HepG2 (cell line): Measurements from ENCODE around the gene SETD1A. TPM values are rescaled to one million over a fixed set of nuclear protein-coding genes. Genes with fewer than 3 reads are reported as not detected.
A peak's percentile ranks its signal among the peaks of the same experiment; 100 is the strongest.

Experiments
- ATAC-seq: fragments of 200-7000 bp; cut with Tn5 transposase; 3 replicates; pipeline ENCODE4 v1.9.1; 2020; ENCODE audit warnings: mild to moderate bottlenecking, moderate library complexity
- BruUV-seq: library from RNA; stranded (reverse); fragments of 400-500 nt; replicated peaks from 2 replicates; lab custom pipeline; 2021; lab: Mats Ljungman, UMichigan
- CTCF ChIA-PET: fragments of 300-600 bp; formaldehyde crosslinking; extraction: SDS; loops from one replicate; lab custom pipeline; 2021; ENCODE audit warnings: low total read pairs, inconsistent platforms, low intra/inter-chr PET ratio; lab: Yijun Ruan, JAX
- POLR2A ChIA-PET: fragments of 350-600 bp; sonication (Branson Sonifier 250); formaldehyde crosslinking; loops from one replicate; lab custom pipeline; 2020; ENCODE audit warnings: antibody characterized with exemption, inconsistent platforms; lab: Yijun Ruan, JAX
- DNase-seq: peaks from one replicate; pipeline ENCODE4 v3.0.0-alpha.2; 2015; ENCODE audit warnings: low spot score
- FAIRE-seq: peaks from 3 replicates; lab custom pipeline; 2011; peaks lifted over from hg19 to GRCh38; lab: Jason Lieb, UNC
- H2AFZ ChIP-seq: one replicate; pipeline ENCODE4 v1.6.1; 2011; ENCODE audit warnings: low read length, inconsistent platforms
- H3K27ac ChIP-seq: fragments of 300-600 bp; 3 replicates; pipeline ENCODE4 v1.8.0; 2011; ENCODE audit warnings: mixed run types, mild to moderate bottlenecking, mixed read lengths, low read length, inconsistent platforms; ENCODE audit not compliant: insufficient read depth; ENCODE audit errors: extremely low read length
- H3K27me3 ChIP-seq, 2 experiments: fragments of 200-600 bp in 1 of 2; 2 replicates in 1 of 2; 3 replicates in 1 of 2; pipeline versions ENCODE4 v1.6.0 to v1.8.0; 2011; ENCODE audit warnings: low read length in 2 of 2, mild to moderate bottlenecking in 2 of 2, moderate library complexity in 2 of 2, inconsistent platforms in 1 of 2; ENCODE audit not compliant: insufficient read depth in 2 of 2, control insufficient read depth in 1 of 2
- H3K36me3 ChIP-seq, 2 experiments: fragments of 200-600 bp in 1 of 2; replicated peaks in 1 of 2; 2 replicates in 1 of 2; 3 replicates in 1 of 2; pipeline versions ENCODE4 v1.5.1 to v1.8.0; 2011; ENCODE audit warnings: low read length in 2 of 2, inconsistent platforms in 1 of 2; ENCODE audit not compliant: insufficient read depth in 2 of 2, control insufficient read depth in 1 of 2
- H3K4me1 ChIP-seq: 2 replicates; pipeline ENCODE4 v1.5.1; 2012; ENCODE audit warnings: low read length, inconsistent platforms; ENCODE audit not compliant: insufficient read depth
- H3K4me2 ChIP-seq: 2 replicates; pipeline ENCODE4 v1.6.0; 2011; ENCODE audit warnings: low read depth, low read length, inconsistent platforms
- H3K4me3 ChIP-seq, 3 experiments: fragments of 200-600 bp in 1 of 3; sonication (generic), shearing (Covaris generic) in 1 of 3; replicated peaks in 1 of 3; 2 replicates each; pipeline ENCODE4 v1.5.1; 2011 to 2016; ENCODE audit warnings: low read length in 3 of 3, inconsistent platforms in 2 of 3, low read depth in 2 of 3, mild to moderate bottlenecking in 2 of 3, control low read depth in 1 of 3, mixed read lengths in 1 of 3; ENCODE audit not compliant: insufficient read depth in 1 of 3
- H3K79me2 ChIP-seq: one replicate; pipeline ENCODE4 v1.6.1; 2011; ENCODE audit warnings: low read length, inconsistent platforms; ENCODE audit not compliant: insufficient read depth
- H3K9ac ChIP-seq: 2 replicates; pipeline ENCODE4 v1.6.0; 2011; ENCODE audit warnings: mild to moderate bottlenecking, low read depth, low read length, inconsistent platforms; ENCODE audit not compliant: insufficient read depth
- H3K9me3 ChIP-seq: 2 replicates; pipeline ENCODE4 v1.5.1; 2012; ENCODE audit warnings: mild to moderate bottlenecking, low read length
- H4K20me1 ChIP-seq: 2 replicates; pipeline ENCODE4 v1.6.0; 2011; ENCODE audit warnings: inconsistent platforms, mild to moderate bottlenecking, low read length, moderate library complexity; ENCODE audit not compliant: insufficient read depth
- EP300 ChIP-seq, 3 experiments: sonication (generic) in 1 of 3; formaldehyde crosslinking in 1 of 3; IDR thresholded peaks; 2 replicates each; pipeline versions ENCODE4 v1.5.1 to v1.6.1; 2011 to 2020; ENCODE audit warnings: low read depth in 2 of 3, low read length in 2 of 3, borderline replicate concordance in 1 of 3, improper control_type of control experiment in 1 of 3, mild to moderate bottlenecking in 1 of 3, missing genetic modification reagents in 1 of 3, moderate library complexity in 1 of 3
- HNF4A ChIP-seq: sonication (generic); formaldehyde crosslinking; IDR thresholded peaks from 2 replicates; pipeline ENCODE4 v1.4.0; 2020; ENCODE audit warnings: missing genetic modification reagents
- SNRNP70 ChIP-seq: fragments of 200-400 bp; formaldehyde crosslinking; IDR thresholded peaks from 2 replicates; pipeline ENCODE4 v1.6.1; 2017; ENCODE audit warnings: mild to moderate bottlenecking, low read depth, low read length, moderate library complexity
- ZNF251 ChIP-seq: sonication (generic); formaldehyde crosslinking; IDR thresholded peaks from 2 replicates; pipeline ENCODE4 v1.9.0; 2021; ENCODE audit warnings: mild to moderate bottlenecking, missing genetic modification reagents
- ZNF350 ChIP-seq: sonication (generic); formaldehyde crosslinking; IDR thresholded peaks from 2 replicates; pipeline ENCODE4 v1.4.0; 2020; ENCODE audit warnings: mild to moderate bottlenecking, low read depth, missing genetic modification reagents, borderline replicate concordance
- WGBS: methylation state at CpG from one replicate; pipeline ENCODE4 v1.1.6; 2017; ENCODE audit warnings: low lambda C conversion rate; 5-methylcytosine and 5-hydroxymethylcytosine counted together
- in situ Hi-C: cut with HindIII; loops from 2 replicates; pipeline ENCODE4 v1.10.0; 2017; ENCODE audit warnings: low pct_unique_long_range_greater_than_20kb; ENCODE audit not compliant: extremely low pct_ligation_motif_present
- intact Hi-C: fragments of 100-400 bp; cut with micrococcal nuclease; formaldehyde crosslinking; loops from one replicate; pipeline ENCODE4 v1.10.0; 2022; ENCODE audit not compliant: unreplicated experiment
- polyA plus RNA-seq, 8 experiments: library from polyadenylated mRNA; depleted of rRNA in 3 of 8; stranded (reverse) in 7 of 8; unstranded in 1 of 8; fragments of >200 nt; fragmentation: Illumina TruSeq in 4 of 8; extraction: Trizol in 4 of 8; gene quantifications; 2 replicates each; pipeline versions ENCODE4 v1.2.1 to v1.2.3, GENCODE V29; 2011 to 2016; ENCODE audit warnings: low read depth in 4 of 8, missing spikeins in 1 of 8, mixed read lengths in 1 of 8; ENCODE audit not compliant: insufficient read depth in 1 of 8
- total RNA-seq, 5 experiments: library from RNA; depleted of rRNA; stranded (reverse); fragments of >200 nt; fragmentation: Illumina TruSeq; extraction: Trizol; gene quantifications; 2 replicates each; pipeline ENCODE4 v1.2.3, GENCODE V29; 2016; ENCODE audit warnings: low read depth in 1 of 5
- TF ChIP-seq, protein P1 (sequence below): sonication (generic); formaldehyde crosslinking; IDR thresholded peaks from 2 replicates; pipeline ENCODE4 v1.5.1; 2020; ENCODE audit warnings: mild to moderate bottlenecking, missing genetic modification reagents, moderate library complexity
- TF ChIP-seq, protein P2 (sequence below): sonication (generic); formaldehyde crosslinking; IDR thresholded peaks from 2 replicates; pipeline ENCODE4 v1.9.0; 2022; ENCODE audit warnings: low read depth, missing genetic modification reagents
- TF ChIP-seq, protein P3 (sequence below): sonication (generic); formaldehyde crosslinking; IDR thresholded peaks from 2 replicates; pipeline ENCODE4 v1.9.0; 2022; ENCODE audit warnings: missing genetic modification reagents, mild to moderate bottlenecking, borderline replicate concordance
- TF ChIP-seq, protein P4 (sequence below): sonication (generic); formaldehyde crosslinking; IDR thresholded peaks from 2 replicates; pipeline ENCODE4 v1.4.0; 2020; ENCODE audit warnings: missing genetic modification reagents, borderline replicate concordance

SETD1A gene
- total and polyA plus RNA-seq, 2 of the 13 experiments (the other 11 are each of a cell fraction or from before 2014, with no cell fraction given): 3.8 to 5.6 TPM

DNA sequence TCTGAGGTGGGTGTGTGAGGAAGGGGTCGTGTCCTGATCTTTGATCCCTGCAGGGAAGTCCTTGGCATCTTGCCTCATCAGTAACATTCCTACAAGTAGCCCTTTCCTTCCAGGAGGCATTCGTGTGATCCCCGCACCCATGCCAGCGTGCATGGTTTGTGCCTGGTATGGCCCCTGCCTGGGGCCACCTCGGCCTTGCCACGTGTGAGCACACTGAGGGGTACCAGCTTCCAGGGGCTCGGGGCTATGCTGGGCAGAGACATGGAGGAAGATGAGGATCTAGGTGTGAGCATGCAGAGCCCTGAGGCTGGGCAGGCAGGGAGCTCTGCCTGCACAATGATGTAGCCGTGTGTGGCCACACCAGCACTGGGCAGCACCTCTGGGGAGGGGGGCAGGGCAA lies 33.5 kb downstream of the SETD1A start:
- no peak for FAIRE-seq
- Histone ChIP-seq H3K9me3 (no peaks in the 10 kb centered on the region), H2AFZ (no peak overlapping the region), H3K9ac (no peak overlapping the region), H3K79me2 (no peaks in the 10 kb centered on the region), H3K36me3 (no peaks in the 10 kb centered on the region), H3K27me3 (no peaks in the 10 kb centered on the region), H3K4me2 (0 out of 2 replicates have a peak overlapping the region, but pooled peaks have one; percentile 2), H3K4me1 (peaks cover 62% of the 10 kb centered on the region), H3K4me3 (no peak overlapping the region), H4K20me1 (no peaks in the 10 kb centered on the region), H3K27ac (no peak overlapping the region)
- no peak for DNase-seq
- in situ Hi-C loops (loop anchor here (5.0 to 25.0 kb wide), 3 partner anchors 466 to 884 kb away; partner anchors contain the start of genes ARMC5 and ZNF267), intact Hi-C loops (no loop called here)
- peak; percentile 9 for ATAC-seq
- 29% methylated on average over 8 of the region's 8 CpGs for WGBS
- POLR2A ChIA-PET: no interaction called here
- CTCF ChIA-PET: no interaction called here
- TF ChIP-seq, protein P1, sequence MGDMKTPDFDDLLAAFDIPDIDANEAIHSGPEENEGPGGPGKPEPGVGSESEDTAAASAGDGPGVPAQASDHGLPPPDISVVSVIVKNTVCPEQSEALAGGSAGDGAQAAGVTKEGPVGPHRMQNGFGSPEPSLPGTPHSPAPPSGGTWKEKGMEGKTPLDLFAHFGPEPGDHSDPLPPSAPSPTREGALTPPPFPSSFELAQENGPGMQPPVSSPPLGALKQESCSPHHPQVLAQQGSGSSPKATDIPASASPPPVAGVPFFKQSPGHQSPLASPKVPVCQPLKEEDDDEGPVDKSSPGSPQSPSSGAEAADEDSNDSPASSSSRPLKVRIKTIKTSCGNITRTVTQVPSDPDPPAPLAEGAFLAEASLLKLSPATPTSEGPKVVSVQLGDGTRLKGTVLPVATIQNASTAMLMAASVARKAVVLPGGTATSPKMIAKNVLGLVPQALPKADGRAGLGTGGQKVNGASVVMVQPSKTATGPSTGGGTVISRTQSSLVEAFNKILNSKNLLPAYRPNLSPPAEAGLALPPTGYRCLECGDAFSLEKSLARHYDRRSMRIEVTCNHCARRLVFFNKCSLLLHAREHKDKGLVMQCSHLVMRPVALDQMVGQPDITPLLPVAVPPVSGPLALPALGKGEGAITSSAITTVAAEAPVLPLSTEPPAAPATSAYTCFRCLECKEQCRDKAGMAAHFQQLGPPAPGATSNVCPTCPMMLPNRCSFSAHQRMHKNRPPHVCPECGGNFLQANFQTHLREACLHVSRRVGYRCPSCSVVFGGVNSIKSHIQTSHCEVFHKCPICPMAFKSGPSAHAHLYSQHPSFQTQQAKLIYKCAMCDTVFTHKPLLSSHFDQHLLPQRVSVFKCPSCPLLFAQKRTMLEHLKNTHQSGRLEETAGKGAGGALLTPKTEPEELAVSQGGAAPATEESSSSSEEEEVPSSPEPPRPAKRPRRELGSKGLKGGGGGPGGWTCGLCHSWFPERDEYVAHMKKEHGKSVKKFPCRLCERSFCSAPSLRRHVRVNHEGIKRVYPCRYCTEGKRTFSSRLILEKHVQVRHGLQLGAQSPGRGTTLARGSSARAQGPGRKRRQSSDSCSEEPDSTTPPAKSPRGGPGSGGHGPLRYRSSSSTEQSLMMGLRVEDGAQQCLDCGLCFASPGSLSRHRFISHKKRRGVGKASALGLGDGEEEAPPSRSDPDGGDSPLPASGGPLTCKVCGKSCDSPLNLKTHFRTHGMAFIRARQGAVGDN (CRISPR knock-in tag): peak; percentile 46; the same call in 1 of the 2 replicates
- TF ChIP-seq, protein P2, sequence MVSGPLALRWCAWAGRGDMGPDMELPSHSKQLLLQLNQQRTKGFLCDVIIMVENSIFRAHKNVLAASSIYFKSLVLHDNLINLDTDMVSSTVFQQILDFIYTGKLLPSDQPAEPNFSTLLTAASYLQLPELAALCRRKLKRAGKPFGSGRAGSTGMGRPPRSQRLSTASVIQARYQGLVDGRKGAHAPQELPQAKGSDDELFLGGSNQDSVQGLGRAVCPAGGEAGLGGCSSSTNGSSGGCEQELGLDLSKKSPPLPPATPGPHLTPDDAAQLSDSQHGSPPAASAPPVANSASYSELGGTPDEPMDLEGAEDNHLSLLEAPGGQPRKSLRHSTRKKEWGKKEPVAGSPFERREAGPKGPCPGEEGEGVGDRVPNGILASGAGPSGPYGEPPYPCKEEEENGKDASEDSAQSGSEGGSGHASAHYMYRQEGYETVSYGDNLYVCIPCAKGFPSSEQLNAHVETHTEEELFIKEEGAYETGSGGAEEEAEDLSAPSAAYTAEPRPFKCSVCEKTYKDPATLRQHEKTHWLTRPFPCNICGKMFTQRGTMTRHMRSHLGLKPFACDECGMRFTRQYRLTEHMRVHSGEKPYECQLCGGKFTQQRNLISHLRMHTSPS (CRISPR knock-in tag): peak; percentile 58; the same call in 1 of the 2 replicates
- TF ChIP-seq HNF4A (CRISPR knock-in tag) (peak; percentile 13; the same call in 1 of the 2 replicates), ZNF251 (0 out of 2 replicates have a peak, but pooled peaks have one; percentile 12), ZNF350 (CRISPR knock-in tag) (0 out of 2 replicates have a peak, but pooled peaks have one; percentile 28), EP300 (IDR thresholded peaks at IDR 0.05; ENCODE audit: low read depth in 2 of 2, low read length in 2 of 2) (no peak), EP300 (CRISPR knock-in tag; IDR thresholded peaks at IDR 0.05; ENCODE audit: borderline replicate concordance) (no peak), SNRNP70 (no peak)
- TF ChIP-seq, protein P3, sequence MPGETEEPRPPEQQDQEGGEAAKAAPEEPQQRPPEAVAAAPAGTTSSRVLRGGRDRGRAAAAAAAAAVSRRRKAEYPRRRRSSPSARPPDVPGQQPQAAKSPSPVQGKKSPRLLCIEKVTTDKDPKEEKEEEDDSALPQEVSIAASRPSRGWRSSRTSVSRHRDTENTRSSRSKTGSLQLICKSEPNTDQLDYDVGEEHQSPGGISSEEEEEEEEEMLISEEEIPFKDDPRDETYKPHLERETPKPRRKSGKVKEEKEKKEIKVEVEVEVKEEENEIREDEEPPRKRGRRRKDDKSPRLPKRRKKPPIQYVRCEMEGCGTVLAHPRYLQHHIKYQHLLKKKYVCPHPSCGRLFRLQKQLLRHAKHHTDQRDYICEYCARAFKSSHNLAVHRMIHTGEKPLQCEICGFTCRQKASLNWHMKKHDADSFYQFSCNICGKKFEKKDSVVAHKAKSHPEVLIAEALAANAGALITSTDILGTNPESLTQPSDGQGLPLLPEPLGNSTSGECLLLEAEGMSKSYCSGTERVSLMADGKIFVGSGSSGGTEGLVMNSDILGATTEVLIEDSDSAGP (CRISPR knock-in tag): 0 out of 2 replicates have a peak, but pooled peaks have one; percentile 9
- TF ChIP-seq, protein P4, sequence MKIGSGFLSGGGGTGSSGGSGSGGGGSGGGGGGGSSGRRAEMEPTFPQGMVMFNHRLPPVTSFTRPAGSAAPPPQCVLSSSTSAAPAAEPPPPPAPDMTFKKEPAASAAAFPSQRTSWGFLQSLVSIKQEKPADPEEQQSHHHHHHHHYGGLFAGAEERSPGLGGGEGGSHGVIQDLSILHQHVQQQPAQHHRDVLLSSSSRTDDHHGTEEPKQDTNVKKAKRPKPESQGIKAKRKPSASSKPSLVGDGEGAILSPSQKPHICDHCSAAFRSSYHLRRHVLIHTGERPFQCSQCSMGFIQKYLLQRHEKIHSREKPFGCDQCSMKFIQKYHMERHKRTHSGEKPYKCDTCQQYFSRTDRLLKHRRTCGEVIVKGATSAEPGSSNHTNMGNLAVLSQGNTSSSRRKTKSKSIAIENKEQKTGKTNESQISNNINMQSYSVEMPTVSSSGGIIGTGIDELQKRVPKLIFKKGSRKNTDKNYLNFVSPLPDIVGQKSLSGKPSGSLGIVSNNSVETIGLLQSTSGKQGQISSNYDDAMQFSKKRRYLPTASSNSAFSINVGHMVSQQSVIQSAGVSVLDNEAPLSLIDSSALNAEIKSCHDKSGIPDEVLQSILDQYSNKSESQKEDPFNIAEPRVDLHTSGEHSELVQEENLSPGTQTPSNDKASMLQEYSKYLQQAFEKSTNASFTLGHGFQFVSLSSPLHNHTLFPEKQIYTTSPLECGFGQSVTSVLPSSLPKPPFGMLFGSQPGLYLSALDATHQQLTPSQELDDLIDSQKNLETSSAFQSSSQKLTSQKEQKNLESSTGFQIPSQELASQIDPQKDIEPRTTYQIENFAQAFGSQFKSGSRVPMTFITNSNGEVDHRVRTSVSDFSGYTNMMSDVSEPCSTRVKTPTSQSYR: 0 out of 2 replicates have a peak, but pooled peaks have one; percentile 14
- no TSS peak for BruUV-seq
